ENCODE results near the gene TRAIP. TPM values are rescaled to one million over a fixed set of nuclear protein-coding genes. Genes with fewer than 3 reads are reported as not detected.
"Not testable (repeated sequence)": the region's sequence is repeated elsewhere in the genome, so short reads cannot be mapped to it uniquely, and the experiment has no call there.

TRAIP gene
- total and polyA plus RNA-seq, 3 donors from 2014 or later, result 15.8 to 21.3 (median 16.0) TPM

GRCh38 chr3:49840388-49840787 is 16.0 kb downstream of the TRAIP start:
- Histone ChIP-seq H3K4me3 (no peak overlapping the region), H3K4me1 (peaks cover 3% of the 10 kb centered on the region), H3K36me3 (ENCODE audit: low read depth, missing control alignments) (no peaks in the 10 kb centered on the region), H3K27ac (no peak overlapping the region), H3K9me3 (no peaks in the 10 kb centered on the region), H3K27me3 (no peaks in the 10 kb centered on the region)
- no peak for DNase-seq
- TF ChIP-seq, protein P1, sequence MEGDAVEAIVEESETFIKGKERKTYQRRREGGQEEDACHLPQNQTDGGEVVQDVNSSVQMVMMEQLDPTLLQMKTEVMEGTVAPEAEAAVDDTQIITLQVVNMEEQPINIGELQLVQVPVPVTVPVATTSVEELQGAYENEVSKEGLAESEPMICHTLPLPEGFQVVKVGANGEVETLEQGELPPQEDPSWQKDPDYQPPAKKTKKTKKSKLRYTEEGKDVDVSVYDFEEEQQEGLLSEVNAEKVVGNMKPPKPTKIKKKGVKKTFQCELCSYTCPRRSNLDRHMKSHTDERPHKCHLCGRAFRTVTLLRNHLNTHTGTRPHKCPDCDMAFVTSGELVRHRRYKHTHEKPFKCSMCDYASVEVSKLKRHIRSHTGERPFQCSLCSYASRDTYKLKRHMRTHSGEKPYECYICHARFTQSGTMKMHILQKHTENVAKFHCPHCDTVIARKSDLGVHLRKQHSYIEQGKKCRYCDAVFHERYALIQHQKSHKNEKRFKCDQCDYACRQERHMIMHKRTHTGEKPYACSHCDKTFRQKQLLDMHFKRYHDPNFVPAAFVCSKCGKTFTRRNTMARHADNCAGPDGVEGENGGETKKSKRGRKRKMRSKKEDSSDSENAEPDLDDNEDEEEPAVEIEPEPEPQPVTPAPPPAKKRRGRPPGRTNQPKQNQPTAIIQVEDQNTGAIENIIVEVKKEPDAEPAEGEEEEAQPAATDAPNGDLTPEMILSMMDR (IDR thresholded peaks at IDR 0.05), result no peak
- no peak for TF ChIP-seq POLR2A (IDR thresholded peaks at IDR 0.05)
- WGBS, 2 donors, result 49 to 60% methylated on average over 1 to 2 of the region's 2 CpGs
- intact Hi-C loops (cut with DNase I; ENCODE audit: low total_unique reads), result no loop called here

DNA sequence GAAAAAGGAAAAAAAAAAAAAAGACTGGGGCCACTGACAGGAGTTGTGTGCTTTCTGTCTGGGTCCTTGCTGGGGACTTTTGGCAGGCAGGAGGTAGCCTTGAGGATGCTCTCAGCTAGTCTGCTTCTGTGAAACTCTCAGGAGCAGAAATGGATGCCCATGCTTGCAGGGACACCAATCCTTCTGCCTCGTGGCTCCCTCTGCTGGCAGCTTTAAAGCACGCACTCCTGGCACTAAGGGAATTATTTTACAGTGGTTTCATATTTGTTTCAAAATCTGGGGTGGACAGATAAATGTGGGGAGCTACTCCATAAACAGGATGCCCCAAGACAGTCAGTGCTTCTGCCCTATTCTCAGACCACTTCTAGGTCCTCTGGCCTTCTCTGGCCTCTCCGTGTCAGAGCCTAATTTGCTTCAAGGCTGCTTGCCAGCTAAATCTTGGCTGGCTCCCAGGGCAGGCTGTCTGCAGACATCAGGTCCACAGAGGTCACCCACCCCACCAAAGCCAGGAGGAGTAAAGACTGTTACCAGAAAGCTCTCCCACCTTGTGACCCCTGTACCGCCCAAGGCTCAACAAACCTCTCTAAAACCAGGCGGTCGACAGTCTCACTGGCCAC is 17.1 kb downstream of the TRAIP start:
- H3K4me3 ChIP-seq, result no peak overlapping the region
- intact Hi-C loops (cut with DNase I; ENCODE audit: low total_unique reads), result loop anchor here (5.0 kb wide), 1 partner anchor 37 kb away; the partner anchor contains the start of gene INKA1
- H3K27me3 ChIP-seq, result no peaks in the 10 kb centered on the region
- H3K9me3 ChIP-seq, result no peaks in the 10 kb centered on the region
- no peaks in the 10 kb centered on the region for H3K36me3 ChIP-seq (ENCODE audit: low read depth, missing control alignments)
- H3K27ac ChIP-seq, result peak overlapping the region in 1 of 2 donors; percentile 56
- H3K4me1 ChIP-seq, result peaks cover 3% of the 10 kb centered on the region
- peak; percentile 85 for DNase-seq
- WGBS, 2 donors, result 25 to 38% methylated on average over 6 of the region's 6 CpGs
- TF ChIP-seq, protein P1 (IDR thresholded peaks at IDR 0.05), result peak; percentile 87 to 93 (median 91)
- TF ChIP-seq POLR2A (IDR thresholded peaks at IDR 0.05), result no peak

DNA sequence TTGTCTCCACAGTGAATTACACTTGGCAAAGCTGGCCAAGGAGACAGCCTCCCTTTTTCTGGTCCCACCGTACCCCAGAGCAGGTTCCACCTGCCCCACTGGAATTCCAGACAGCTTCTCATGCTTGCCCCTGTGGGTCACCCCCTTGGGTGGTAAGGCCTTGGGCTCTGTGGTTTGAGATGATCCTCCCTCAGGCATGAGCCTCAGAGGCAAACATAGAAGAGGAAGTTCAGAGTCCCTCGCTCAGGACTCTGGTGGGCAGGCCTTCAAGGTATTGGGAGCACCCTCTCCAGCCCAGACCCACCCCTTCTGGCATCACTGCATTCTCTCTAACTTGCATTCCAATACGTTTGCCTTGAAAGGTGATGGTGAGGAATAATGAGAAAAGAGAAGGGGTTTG is 25.0 kb downstream of the TRAIP start:
- Histone ChIP-seq H3K4me1 (no peaks in the 10 kb centered on the region), H3K27me3 (no peaks in the 10 kb centered on the region), H3K9me3 (no peaks in the 10 kb centered on the region), H3K36me3 (ENCODE audit: low read depth, missing control alignments) (no peaks in the 10 kb centered on the region), H3K4me3 (no peak overlapping the region), H3K27ac (no peak overlapping the region)
- no peak for DNase-seq
- WGBS, 2 donors, result 54 to 79% methylated on average over 3 of the region's 3 CpGs
- no peak for TF ChIP-seq POLR2A (IDR thresholded peaks at IDR 0.05)
- TF ChIP-seq, protein P1 (IDR thresholded peaks at IDR 0.05), result no peak
- intact Hi-C loops (cut with DNase I; ENCODE audit: low total_unique reads), result no loop called here

DNA sequence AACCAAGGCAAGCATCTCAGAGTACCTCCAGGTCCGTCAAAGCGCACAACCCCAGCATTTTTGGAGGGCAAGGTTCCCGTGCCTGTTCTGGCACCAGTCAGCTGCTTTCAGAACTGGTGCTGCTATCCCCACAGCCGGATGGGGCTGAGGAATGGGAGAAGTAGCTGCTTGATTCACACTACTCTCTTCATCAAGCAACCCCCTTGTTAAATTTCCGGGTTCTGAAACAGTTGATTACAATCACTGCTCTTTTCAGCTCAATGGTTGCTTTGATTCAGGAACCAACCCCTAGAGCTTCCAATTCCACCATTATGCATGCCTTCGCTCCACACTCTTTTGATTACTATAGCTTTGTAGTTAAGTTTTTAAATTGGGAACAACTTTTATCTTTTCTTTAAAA is 30.3 kb downstream of the TRAIP start:
- Histone ChIP-seq H3K36me3 (ENCODE audit: low read depth, missing control alignments) (no peaks in the 10 kb centered on the region), H3K9me3 (no peaks in the 10 kb centered on the region), H3K4me3 (no peak overlapping the region), H3K27ac (no peak overlapping the region), H3K4me1 (no peaks in the 10 kb centered on the region), H3K27me3 (no peaks in the 10 kb centered on the region)
- WGBS, 2 donors, result 85 to 88% methylated on average over 6 of the region's 6 CpGs
- intact Hi-C loops (cut with DNase I; ENCODE audit: low total_unique reads), result no loop called here
- DNase-seq, result no peak
- no peak for TF ChIP-seq POLR2A (IDR thresholded peaks at IDR 0.05)
- TF ChIP-seq, protein P1 (IDR thresholded peaks at IDR 0.05), result no peak

GRCh38 chr3:49823131-49823530 is 33.2 kb downstream of the TRAIP start:
- H3K9me3 ChIP-seq; H3K27ac ChIP-seq; intact Hi-C loops (cut with DNase I; ENCODE audit: low total_unique reads); DNase-seq; H3K4me3 ChIP-seq; H3K4me1 ChIP-seq; H3K27me3 ChIP-seq; H3K36me3 ChIP-seq (ENCODE audit: low read depth, missing control alignments): not testable (repeated sequence)
- WGBS, 2 donors, result 61 to 95% methylated on average over 3 of the region's 3 CpGs

Measured in testis (tissue), 3 donors.